ENCODE data around the gene DHRS7B. TPM values are rescaled to one million over a fixed set of nuclear protein-coding genes. Genes with fewer than 3 reads are reported as not detected.

Gene DHRS7B
- total and polyA plus RNA-seq, 5 donors, result 27.1 to 39.7 (median 32.3) TPM

- Histone ChIP-seq H3K27me3 (ENCODE audit: control insufficient read depth, insufficient read depth) (no peaks in the 10 kb centered on the region), H3K4me3 (ENCODE audit: low read length) (no peak overlapping the region), H3K9me3 (ENCODE audit: control insufficient read depth, low read length) (no peaks in the 10 kb centered on the region), H3K4me1 (ENCODE audit: control insufficient read depth, insufficient read depth, low read length) (peaks cover 14% of the 10 kb centered on the region), H3K27ac (ENCODE audit: low read length) (no peak overlapping the region)
- ATAC-seq, result no peak
- intact Hi-C loops (cut with DNase I), result loop anchor here in 1 of 4 donors (10.0 kb wide), 1 partner anchor 66 kb away; no protein-coding TSS in a partner anchor
- no peak for DNase-seq
- 98% methylated on average over 12 of the region's 12 CpGs for WGBS
These were observed 41.7 kb downstream of the DHRS7B start for GRCh38 chr17:21168555-21168865.

GRCh38 chr17:21169496-21169895 lies 42.7 kb downstream of the DHRS7B start:
- Histone ChIP-seq H3K27me3 (ENCODE audit: control insufficient read depth, insufficient read depth) (no peaks in the 10 kb centered on the region), H3K27ac (ENCODE audit: low read length) (no peak overlapping the region), H3K4me3 (ENCODE audit: low read length) (no peak overlapping the region), H3K9me3 (ENCODE audit: control insufficient read depth, low read length) (no peaks in the 10 kb centered on the region), H3K4me1 (ENCODE audit: control insufficient read depth, insufficient read depth, low read length) (peaks cover 14% of the 10 kb centered on the region)
- 86% methylated on average over 7 of the region's 7 CpGs for WGBS
- DNase-seq, result no peak
- intact Hi-C loops (cut with DNase I), result loop anchor here in 1 of 4 donors (10.0 kb wide), 1 partner anchor 65 kb away; no protein-coding TSS in a partner anchor
- no peak for ATAC-seq

- 54% methylated on average over 7 of the region's 7 CpGs for WGBS
- ATAC-seq (no peak), DNase-seq (no peak)
- Histone ChIP-seq H3K4me3 (ENCODE audit: low read length) (no peak overlapping the region), H3K27ac (ENCODE audit: low read length) (no peak overlapping the region), H3K27me3 (ENCODE audit: control insufficient read depth, insufficient read depth) (no peaks in the 10 kb centered on the region), H3K4me1 (ENCODE audit: control insufficient read depth, insufficient read depth, low read length) (peaks cover 17% of the 10 kb centered on the region), H3K9me3 (ENCODE audit: control insufficient read depth, low read length) (no peaks in the 10 kb centered on the region)
- intact Hi-C loops (cut with DNase I), result no loop called here
These were observed 44.0 kb downstream of the DHRS7B start for GRCh38 chr17:21170809-21171208.

GRCh38 chr17:21171309-21171922 lies 44.7 kb downstream of the DHRS7B start:
- WGBS, result 83% methylated on average over 12 of the region's 12 CpGs
- peaks cover 17% of the 10 kb centered on the region for H3K4me1 ChIP-seq (ENCODE audit: control insufficient read depth, insufficient read depth, low read length)
- DNase-seq (no peak), ATAC-seq (no peak)
- intact Hi-C loops (cut with DNase I), result no loop called here
- H3K27me3 ChIP-seq (ENCODE audit: control insufficient read depth, insufficient read depth), result no peaks in the 10 kb centered on the region
- no peak overlapping the region for H3K27ac ChIP-seq (ENCODE audit: low read length)
- H3K4me3 ChIP-seq (ENCODE audit: low read length), result no peak overlapping the region
- no peaks in the 10 kb centered on the region for H3K9me3 ChIP-seq (ENCODE audit: control insufficient read depth, low read length)

GRCh38 chr17:21171970-21172510 lies 45.3 kb downstream of the DHRS7B start:
- Histone ChIP-seq H3K9me3 (ENCODE audit: control insufficient read depth, low read length) (no peaks in the 10 kb centered on the region), H3K4me3 (ENCODE audit: low read length) (no peak overlapping the region), H3K27ac (ENCODE audit: low read length) (no peak overlapping the region), H3K27me3 (ENCODE audit: control insufficient read depth, insufficient read depth) (no peaks in the 10 kb centered on the region), H3K4me1 (ENCODE audit: control insufficient read depth, insufficient read depth, low read length) (peaks cover 16% of the 10 kb centered on the region)
- intact Hi-C loops (cut with DNase I), result no loop called here
- DNase-seq (no peak), ATAC-seq (no peak)
- 93% methylated on average over 17 of the region's 17 CpGs for WGBS

GRCh38 chr17:21172846-21173245 lies 46.1 kb downstream of the DHRS7B start:
- Histone ChIP-seq H3K4me1 (ENCODE audit: control insufficient read depth, insufficient read depth, low read length) (peaks cover 13% of the 10 kb centered on the region), H3K4me3 (ENCODE audit: low read length) (no peak overlapping the region), H3K27ac (ENCODE audit: low read length) (no peak overlapping the region), H3K9me3 (ENCODE audit: control insufficient read depth, low read length) (no peaks in the 10 kb centered on the region), H3K27me3 (ENCODE audit: control insufficient read depth, insufficient read depth) (no peaks in the 10 kb centered on the region)
- no peak for DNase-seq
- ATAC-seq, result no peak
- intact Hi-C loops (cut with DNase I), result no loop called here
- 95% methylated on average over 6 of the region's 6 CpGs for WGBS

GRCh38 chr17:21173543-21173942 lies 46.8 kb downstream of the DHRS7B start:
- ATAC-seq (no peak), DNase-seq (no peak)
- WGBS, result 71% methylated on average over 2 of the region's 2 CpGs
- H3K27me3 ChIP-seq (ENCODE audit: control insufficient read depth, insufficient read depth), result no peaks in the 10 kb centered on the region
- H3K4me1 ChIP-seq (ENCODE audit: control insufficient read depth, insufficient read depth, low read length), result peaks cover 13% of the 10 kb centered on the region
- H3K27ac ChIP-seq (ENCODE audit: low read length), result peak overlapping the region; percentile 75
- H3K9me3 ChIP-seq (ENCODE audit: control insufficient read depth, low read length), result no peaks in the 10 kb centered on the region
- no peak overlapping the region for H3K4me3 ChIP-seq (ENCODE audit: low read length)
- intact Hi-C loops (cut with DNase I), result no loop called here

- Histone ChIP-seq H3K9me3 (ENCODE audit: control insufficient read depth, low read length) (no peaks in the 10 kb centered on the region), H3K27me3 (ENCODE audit: control insufficient read depth, insufficient read depth) (no peaks in the 10 kb centered on the region), H3K27ac (ENCODE audit: low read length) (peak overlapping the region; percentile 75), H3K4me3 (ENCODE audit: low read length) (no peak overlapping the region), H3K4me1 (ENCODE audit: control insufficient read depth, insufficient read depth, low read length) (peaks cover 12% of the 10 kb centered on the region)
- DNase-seq, result peak in 1 of 3 donors; percentile 80
- WGBS, result 57% methylated on average over 8 of the region's 8 CpGs
- ATAC-seq, result peak; percentile 70 to 71
- intact Hi-C loops (cut with DNase I), result no loop called here
These were observed 47.4 kb downstream of the DHRS7B start for GRCh38 chr17:21174186-21174585.

- no peak overlapping the region for H3K27ac ChIP-seq (ENCODE audit: low read length)
- DNase-seq (peak in 1 of 3 donors; percentile 70), ATAC-seq (peak; percentile 19 to 52)
- 70% methylated on average over 7 of the region's 7 CpGs for WGBS
- H3K4me3 ChIP-seq (ENCODE audit: low read length), result no peak overlapping the region
- H3K27me3 ChIP-seq (ENCODE audit: control insufficient read depth, insufficient read depth), result no peaks in the 10 kb centered on the region
- no peaks in the 10 kb centered on the region for H3K9me3 ChIP-seq (ENCODE audit: control insufficient read depth, low read length)
- intact Hi-C loops (cut with DNase I), result no loop called here
- H3K4me1 ChIP-seq (ENCODE audit: control insufficient read depth, insufficient read depth, low read length), result peaks cover 8% of the 10 kb centered on the region
These were observed 47.9 kb downstream of the DHRS7B start for GRCh38 chr17:21174713-21175112.

GRCh38 chr17:21176773-21177395 lies 50.1 kb downstream of the DHRS7B start:
- intact Hi-C loops (cut with DNase I), result no loop called here
- Histone ChIP-seq H3K4me3 (ENCODE audit: low read length) (no peak overlapping the region), H3K27ac (ENCODE audit: low read length) (no peak overlapping the region), H3K27me3 (ENCODE audit: control insufficient read depth, insufficient read depth) (no peaks in the 10 kb centered on the region), H3K4me1 (ENCODE audit: control insufficient read depth, insufficient read depth, low read length) (peaks cover 4% of the 10 kb centered on the region), H3K9me3 (ENCODE audit: control insufficient read depth, low read length) (no peaks in the 10 kb centered on the region)
- DNase-seq (no peak), ATAC-seq (no peak)
- WGBS, result 81% methylated on average over 12 of the region's 12 CpGs

- Histone ChIP-seq H3K9me3 (ENCODE audit: control insufficient read depth, low read length) (no peaks in the 10 kb centered on the region), H3K4me1 (ENCODE audit: control insufficient read depth, insufficient read depth, low read length) (peaks cover 4% of the 10 kb centered on the region), H3K27me3 (ENCODE audit: control insufficient read depth, insufficient read depth) (no peaks in the 10 kb centered on the region), H3K4me3 (ENCODE audit: low read length) (no peak overlapping the region), H3K27ac (ENCODE audit: low read length) (no peak overlapping the region)
- DNase-seq (no peak), ATAC-seq (no peak)
- WGBS, result 91% methylated on average over 8 of the region's 8 CpGs
- intact Hi-C loops (cut with DNase I), result no loop called here
These were observed 50.6 kb downstream of the DHRS7B start for GRCh38 chr17:21177401-21177800.

All from right cardiac atrium (tissue), 5 donors.